HG03460 (cell line): Measurements from ENCODE around the gene FREM1.

Experiments
- ATAC-seq: cut with Tn5 transposase; IDR thresholded peaks from one replicate; pipeline ENCODE4 v1.9.1; 2021; ENCODE audit not compliant: unreplicated experiment

The FREM1 gene

GRCh38 chr9:14869671-14870070 is 40.6 kb downstream of the FREM1 start:
- no peak for ATAC-seq

DNA sequence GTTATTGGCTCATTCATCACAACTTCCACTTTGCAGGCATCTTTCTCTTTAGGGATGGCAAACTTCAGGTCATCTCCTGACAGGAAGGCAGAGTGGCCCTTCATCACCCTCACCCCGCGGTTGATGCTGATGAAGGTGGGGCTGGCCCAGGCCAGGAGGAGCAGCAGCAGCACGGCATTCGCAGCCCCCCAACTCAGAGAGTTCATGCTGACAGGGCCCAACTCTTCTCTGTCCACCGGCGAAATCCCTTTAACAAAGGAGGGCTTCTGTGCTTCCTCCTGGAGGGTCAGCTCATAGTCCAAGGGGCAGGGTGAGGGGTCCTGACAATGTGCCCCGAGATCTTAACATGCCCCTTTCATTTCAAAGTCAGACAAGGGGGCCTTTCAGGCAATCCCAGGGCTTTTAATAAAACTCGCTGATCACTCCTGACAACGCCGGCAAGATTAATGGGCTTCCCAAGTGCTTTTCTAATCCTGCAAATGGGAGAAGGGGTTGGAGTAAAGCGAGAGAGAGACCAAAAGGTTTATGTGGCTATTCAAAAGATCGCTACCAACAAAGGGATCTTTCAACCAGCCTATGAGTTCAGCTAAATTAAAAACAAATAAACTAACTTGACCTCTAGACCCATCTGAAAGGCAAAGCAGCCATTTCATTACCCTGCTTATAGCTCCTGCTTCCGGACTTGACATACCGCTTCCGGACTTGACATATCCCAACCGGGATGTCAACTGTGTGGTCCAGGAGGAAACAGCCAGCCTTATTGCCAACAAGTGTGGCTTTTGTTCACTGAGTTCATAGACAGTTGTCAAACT is 41.2 kb downstream of the FREM1 start:
- no peak for ATAC-seq

- no peak for ATAC-seq
Measured at GRCh38 chr9:14868418-14868771, 41.8 kb downstream of the FREM1 start.

- ATAC-seq = no peak
Measured at GRCh38 chr9:14866200-14866749, 44.0 kb downstream of the FREM1 start.

GRCh38 chr9:14864309-14864708 is 45.9 kb downstream of the FREM1 start:
- ATAC-seq = no peak

- ATAC-seq = no peak
Measured at GRCh38 chr9:14863402-14863801, 46.8 kb downstream of the FREM1 start.

- no peak for ATAC-seq
Measured at GRCh38 chr9:14857449-14858305, 52.6 kb downstream of the FREM1 start.

- no peak for ATAC-seq
Measured at GRCh38 chr9:14849851-14850250, 60.4 kb downstream of the FREM1 start.

DNA sequence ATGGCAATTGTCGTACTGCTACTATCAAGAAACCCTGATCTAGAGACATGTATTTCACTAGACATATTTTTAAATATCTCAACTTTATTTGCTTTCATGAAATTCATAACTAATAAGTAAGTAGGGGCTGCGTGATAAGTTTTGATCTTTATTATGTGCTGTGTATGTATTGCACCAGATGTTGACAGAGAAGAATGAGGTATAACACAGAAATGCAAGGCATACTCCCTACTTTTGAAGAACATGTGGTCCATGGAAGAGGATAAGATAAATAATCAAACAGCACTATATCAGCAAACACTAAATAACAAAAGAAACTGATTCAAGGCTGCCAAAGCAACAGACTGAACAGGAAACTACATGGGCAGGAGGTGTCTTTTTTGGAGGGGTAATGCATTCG is 60.9 kb downstream of the FREM1 start:
- ATAC-seq = no peak

DNA sequence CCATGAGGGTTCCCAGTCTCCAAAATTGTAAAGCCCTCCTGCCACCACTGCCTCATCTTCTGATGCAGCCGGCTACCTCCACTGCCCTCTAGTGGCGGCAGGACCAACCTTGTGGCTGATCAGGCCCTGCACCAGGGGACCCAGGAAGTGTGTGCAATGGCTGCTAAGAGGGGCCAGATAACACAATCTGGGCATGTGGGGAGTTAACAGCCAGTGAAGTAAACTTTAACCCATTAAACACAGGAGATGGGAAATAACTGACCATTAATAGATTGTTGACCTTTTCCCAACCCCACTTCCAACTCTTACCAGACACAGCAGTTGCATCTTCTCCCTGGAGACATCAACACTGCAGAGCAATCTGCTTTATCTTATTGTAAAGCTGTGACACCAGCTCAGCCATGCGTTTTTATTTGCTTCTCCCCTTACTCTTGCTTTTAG is 63.3 kb downstream of the FREM1 start:
- ATAC-seq = peak; percentile 99

DNA sequence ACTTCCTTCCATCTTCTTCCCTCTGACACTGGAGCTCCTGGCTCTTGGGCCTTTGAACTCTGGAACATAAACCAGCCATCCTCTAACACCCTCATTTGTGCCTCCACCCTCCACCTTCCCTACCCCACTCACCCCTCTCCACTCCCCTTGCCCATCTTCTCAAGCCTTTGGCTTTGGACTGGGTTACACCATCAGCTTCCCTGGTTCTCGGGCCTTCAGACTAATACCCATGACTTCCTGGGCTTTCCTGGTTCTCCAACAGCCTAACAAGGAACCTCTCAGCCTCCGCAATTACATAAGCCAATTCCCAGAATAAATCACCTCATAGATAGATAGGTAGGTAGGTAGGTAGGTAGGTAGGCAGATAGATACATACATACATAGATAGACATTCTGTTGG is 67.1 kb downstream of the FREM1 start:
- ATAC-seq = no peak

- no peak for ATAC-seq
Measured at GRCh38 chr9:14842269-14842668, 68.0 kb downstream of the FREM1 start.

- no peak for ATAC-seq
Measured at GRCh38 chr9:14838701-14839100, 71.5 kb downstream of the FREM1 start.

DNA sequence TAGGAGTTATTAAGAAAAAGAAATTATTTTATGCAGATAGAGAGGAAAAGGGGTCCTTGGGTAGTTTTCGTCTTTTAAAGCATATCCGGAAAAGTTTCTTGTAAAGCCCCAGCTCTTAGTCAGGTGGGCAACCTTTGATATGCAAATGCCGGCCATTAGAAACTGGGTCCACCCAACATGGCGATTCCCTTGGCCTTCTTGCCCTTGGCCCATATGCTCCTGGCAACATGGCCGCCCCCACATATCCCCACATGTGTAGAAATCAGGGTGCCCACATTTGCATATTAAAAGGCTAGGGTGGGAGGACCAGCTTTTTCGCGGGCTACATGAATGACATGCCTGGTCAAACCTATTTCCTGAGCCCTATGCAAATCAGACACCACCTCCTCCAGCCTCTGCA is 73.3 kb downstream of the FREM1 start:
- ATAC-seq = no peak

- ATAC-seq = no peak
Measured at GRCh38 chr9:14831661-14832060, 78.6 kb downstream of the FREM1 start.

GRCh38 chr9:14831074-14831473 is 79.2 kb downstream of the FREM1 start:
- no peak for ATAC-seq

DNA sequence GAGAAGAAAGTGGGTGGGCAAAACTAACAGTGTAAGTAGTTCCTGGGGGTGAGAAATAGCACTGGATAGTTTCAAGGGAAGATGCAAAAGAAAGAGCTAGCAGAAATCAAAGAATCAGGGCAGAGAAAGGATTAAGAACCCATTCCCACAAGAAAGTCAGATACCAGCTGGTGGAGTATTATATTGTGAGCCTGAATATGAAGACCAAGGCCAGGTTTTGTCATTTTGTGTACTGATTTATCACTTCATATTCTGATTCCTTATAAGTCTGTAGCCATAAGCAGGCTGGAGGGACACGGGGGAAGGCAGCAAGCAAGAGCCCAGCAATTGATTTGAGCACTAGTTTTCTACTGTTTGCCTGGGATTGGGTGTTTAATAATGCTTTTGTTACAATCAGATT is 80.2 kb downstream of the FREM1 start:
- ATAC-seq = no peak

GRCh38 chr9:14829204-14829603 is 81.0 kb downstream of the FREM1 start:
- ATAC-seq = no peak

DNA sequence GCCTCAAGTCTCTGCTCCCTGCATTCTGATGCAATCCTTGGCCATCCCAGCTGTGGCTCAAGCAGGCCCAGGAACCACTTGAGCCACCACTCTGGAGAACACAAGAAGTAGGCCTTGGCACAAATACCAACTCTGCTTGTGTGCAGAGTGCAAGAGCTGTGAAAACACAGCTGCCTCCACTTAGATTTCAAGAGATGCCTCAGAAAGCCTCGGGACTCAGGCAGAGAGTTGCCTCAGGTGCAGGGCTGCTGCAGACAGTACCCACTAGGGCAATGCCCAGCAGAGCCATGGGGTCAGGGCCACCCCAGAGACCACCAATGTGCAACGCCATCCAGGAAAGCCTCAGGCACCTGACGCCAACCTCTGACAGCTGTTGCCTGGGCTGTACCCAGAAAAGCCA is 82.4 kb downstream of the FREM1 start:
- ATAC-seq = no peak

DNA sequence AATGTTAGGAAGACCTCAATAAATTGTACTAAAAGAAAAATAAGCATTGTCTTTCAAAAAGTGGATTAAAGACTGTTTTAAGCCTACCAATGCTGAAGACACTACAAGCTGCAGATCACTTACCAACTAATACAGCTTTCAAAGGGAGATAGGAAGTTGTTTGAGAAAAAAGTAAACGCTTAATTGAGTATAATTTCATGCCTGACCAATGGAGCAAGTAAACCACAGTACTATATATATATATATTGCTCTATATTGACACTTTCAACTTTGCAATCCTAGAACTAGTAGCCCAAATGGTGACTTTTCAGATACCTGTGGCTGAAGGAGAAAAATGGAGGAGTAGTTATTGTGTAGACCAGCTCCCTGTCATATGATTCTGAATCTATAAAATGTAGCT is 85.7 kb downstream of the FREM1 start:
- no peak for ATAC-seq

DNA sequence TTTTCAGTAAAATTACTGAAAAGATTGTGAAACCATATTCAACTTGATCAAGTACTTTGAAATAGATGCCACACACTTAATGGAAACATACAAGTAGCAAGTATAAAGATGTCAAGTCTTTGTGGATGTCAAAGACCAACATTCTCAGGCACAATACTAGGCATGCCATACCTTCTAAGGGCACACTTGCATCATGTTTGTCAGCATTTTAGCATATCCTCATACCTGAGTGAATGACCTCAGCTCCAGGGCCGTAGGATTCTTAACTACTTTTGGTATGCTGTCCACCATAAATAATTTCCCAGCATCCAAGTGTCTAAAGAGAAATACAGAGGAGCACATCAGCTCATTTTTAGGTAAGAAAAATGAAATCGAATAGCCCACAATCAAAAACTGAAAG is 86.4 kb downstream of the FREM1 start:
- no peak for ATAC-seq

- ATAC-seq = no peak
Measured at GRCh38 chr9:14822666-14823065, 87.6 kb downstream of the FREM1 start.
